Neural cell (in vitro differentiated cells): Measurements from ENCODE around the gene TRIM68. TPM values are rescaled to one million over a fixed set of nuclear protein-coding genes. Genes with fewer than 3 reads are reported as not detected.

Experiments used
- H2AFZ ChIP-seq: fragments of 200-600, 300-800 bp; sonication (generic), shearing (Covaris generic); 2 replicates; pipeline ENCODE4 v1.6.0; 2014; ENCODE audit warnings: low read depth, mild to moderate bottlenecking, antibody characterized with exemption, low read length, moderate library complexity
- H3F3A ChIP-seq: fragments of 200-600 bp; shearing (Covaris generic); 2 replicates; pipeline ENCODE4 v1.6.1; 2016; ENCODE audit warnings: mild to moderate bottlenecking, moderate library complexity, mixed read lengths, antibody characterized with exemption, low read length; ENCODE audit not compliant: insufficient read depth, poor library complexity, severe bottlenecking
- H3K27ac ChIP-seq: fragments of 200-600, 300-800 bp; sonication (generic), shearing (Covaris generic); 2 replicates; pipeline ENCODE4 v1.5.1; 2014; ENCODE audit warnings: mild to moderate bottlenecking, low read length, moderate library complexity
- H3K27me3 ChIP-seq: fragments of 300-800, 200-600 bp; sonication (generic), shearing (Covaris generic); 2 replicates; pipeline ENCODE4 v1.6.0; 2014; ENCODE audit warnings: mild to moderate bottlenecking, low read depth, low read length, moderate library complexity; ENCODE audit not compliant: insufficient read depth
- H3K36me3 ChIP-seq: fragments of 300-800, 200-600 bp; sonication (generic), shearing (Covaris generic); 2 replicates; pipeline ENCODE4 v1.5.1; 2014; ENCODE audit warnings: mild to moderate bottlenecking, antibody characterized with exemption, low read length, moderate library complexity; ENCODE audit not compliant: insufficient read depth
- H3K4me2 ChIP-seq: fragments of 300-800, 200-600 bp; sonication (generic), shearing (Covaris generic); 2 replicates; pipeline ENCODE4 v1.6.0; 2014; ENCODE audit warnings: mild to moderate bottlenecking, low read length
- H3K4me3 ChIP-seq: fragments of 300-800, 200-600 bp; sonication (generic), shearing (Covaris generic); 2 replicates; pipeline ENCODE4 v1.5.1; 2014; ENCODE audit warnings: mild to moderate bottlenecking, low read length, moderate library complexity
- H3K79me2 ChIP-seq: fragments of 200-600 bp; shearing (Covaris generic); replicated peaks from 2 replicates; pipeline ENCODE4 v1.6.0; 2014; ENCODE audit warnings: mild to moderate bottlenecking, low read length, moderate library complexity; ENCODE audit not compliant: insufficient read depth
- H3K9ac ChIP-seq: fragments of 300-800, 200-600 bp; sonication (generic), shearing (Covaris generic); 2 replicates; pipeline ENCODE4 v1.6.1; 2016; ENCODE audit warnings: mild to moderate bottlenecking, low read length, mixed read lengths
- H3K9me2 ChIP-seq: fragments of 200-600 bp; shearing (Covaris generic); 2 replicates; pipeline ENCODE4 v1.6.1; 2016; ENCODE audit warnings: mild to moderate bottlenecking, low read length, mixed read lengths; ENCODE audit not compliant: insufficient read depth
- H3K9me3 ChIP-seq: fragments of 200-600, 300-800 bp; sonication (generic), shearing (Covaris generic); 2 replicates; pipeline ENCODE4 v1.6.1; 2016; ENCODE audit warnings: mild to moderate bottlenecking, mixed run types, low read length, moderate library complexity, mixed read lengths
- H4K20me1 ChIP-seq: fragments of 200-600 bp; shearing (Covaris generic); 2 replicates; pipeline ENCODE4 v1.6.1; 2016; ENCODE audit warnings: mild to moderate bottlenecking, mixed run types; ENCODE audit not compliant: insufficient read depth
- EP300 ChIP-seq: fragments of 450-650 bp; conservative IDR thresholded peaks from 2 replicates; pipeline ENCODE4 v1.6.1; 2014; ENCODE audit warnings: antibody characterized with exemption, mild to moderate bottlenecking, moderate library complexity; ENCODE audit not compliant: poor library complexity, severe bottlenecking
- EZH2 ChIP-seq: fragments of 200-600, 300-800 bp; shearing (Covaris generic), sonication (generic); IDR thresholded peaks from 2 replicates; pipeline ENCODE4 v1.6.1; 2014; ENCODE audit warnings: antibody characterized with exemption, low read length, borderline replicate concordance, mild to moderate bottlenecking; ENCODE audit not compliant: insufficient read depth, poor library complexity, severe bottlenecking
- MXI1 ChIP-seq: fragments of 450-650 bp; conservative IDR thresholded peaks from 2 replicates; pipeline ENCODE4 v1.6.1; 2014; ENCODE audit warnings: antibody characterized with exemption, mild to moderate bottlenecking; ENCODE audit not compliant: poor library complexity, severe bottlenecking
- POLR2AphosphoS5 ChIP-seq: IDR thresholded peaks from 2 replicates; pipeline ENCODE4 v1.6.1; 2012
- RAD21 ChIP-seq: fragments of 450-650 bp; conservative IDR thresholded peaks from 2 replicates; pipeline ENCODE4 v1.6.1; 2014; ENCODE audit warnings: antibody characterized with exemption, mild to moderate bottlenecking, moderate library complexity
- SMC3 ChIP-seq: fragments of 450-650 bp; conservative IDR thresholded peaks from 2 replicates; pipeline ENCODE4 v1.6.1; 2014; ENCODE audit warnings: antibody characterized with exemption, mild to moderate bottlenecking, moderate library complexity; ENCODE audit not compliant: poor library complexity
- TAF1 ChIP-seq: IDR thresholded peaks from 2 replicates; pipeline ENCODE4 v1.6.1; 2012; ENCODE audit warnings: low read depth
- polyA plus RNA-seq: library from polyadenylated mRNA; depleted of rRNA; stranded (reverse); fragments of >200 nt; gene quantifications from 2 replicates; pipeline ENCODE4 v1.2.3, GENCODE V29; 2014
- TF ChIP-seq, protein P1 (sequence below): fragments of 450-650 bp; IDR thresholded peaks from 2 replicates; pipeline ENCODE4 v1.5.1; 2014; ENCODE audit warnings: antibody characterized with exemption, mild to moderate bottlenecking, moderate library complexity; ENCODE audit not compliant: poor library complexity, severe bottlenecking
- TF ChIP-seq, protein P2 (sequence below): IDR thresholded peaks from 2 replicates; pipeline ENCODE4 v1.6.1; 2012; ENCODE audit warnings: borderline replicate concordance

Gene TRIM68
- polyA plus RNA-seq, 1 donor from 2014 or later = 15.3 TPM

DNA sequence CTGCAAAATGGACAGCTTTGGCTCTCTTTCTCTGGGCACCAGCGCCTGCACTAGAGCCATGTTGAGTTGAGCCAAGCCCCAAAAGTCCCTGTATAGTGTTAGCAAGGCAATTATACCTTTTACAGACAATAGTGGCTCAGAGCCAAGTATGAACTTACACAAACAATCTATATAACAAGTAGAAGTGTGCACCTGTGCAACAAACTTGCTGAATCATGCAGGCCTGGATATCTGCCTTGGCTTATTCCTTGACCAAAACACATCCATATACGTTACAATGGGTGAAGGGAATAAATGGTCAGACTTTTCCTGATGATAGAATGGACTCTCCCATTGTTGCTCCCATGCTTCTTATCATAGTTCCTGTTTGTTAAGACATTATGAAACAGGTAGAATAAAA, 30.3 kb downstream of the TRIM68 start (continued):
- TF ChIP-seq, protein P1, sequence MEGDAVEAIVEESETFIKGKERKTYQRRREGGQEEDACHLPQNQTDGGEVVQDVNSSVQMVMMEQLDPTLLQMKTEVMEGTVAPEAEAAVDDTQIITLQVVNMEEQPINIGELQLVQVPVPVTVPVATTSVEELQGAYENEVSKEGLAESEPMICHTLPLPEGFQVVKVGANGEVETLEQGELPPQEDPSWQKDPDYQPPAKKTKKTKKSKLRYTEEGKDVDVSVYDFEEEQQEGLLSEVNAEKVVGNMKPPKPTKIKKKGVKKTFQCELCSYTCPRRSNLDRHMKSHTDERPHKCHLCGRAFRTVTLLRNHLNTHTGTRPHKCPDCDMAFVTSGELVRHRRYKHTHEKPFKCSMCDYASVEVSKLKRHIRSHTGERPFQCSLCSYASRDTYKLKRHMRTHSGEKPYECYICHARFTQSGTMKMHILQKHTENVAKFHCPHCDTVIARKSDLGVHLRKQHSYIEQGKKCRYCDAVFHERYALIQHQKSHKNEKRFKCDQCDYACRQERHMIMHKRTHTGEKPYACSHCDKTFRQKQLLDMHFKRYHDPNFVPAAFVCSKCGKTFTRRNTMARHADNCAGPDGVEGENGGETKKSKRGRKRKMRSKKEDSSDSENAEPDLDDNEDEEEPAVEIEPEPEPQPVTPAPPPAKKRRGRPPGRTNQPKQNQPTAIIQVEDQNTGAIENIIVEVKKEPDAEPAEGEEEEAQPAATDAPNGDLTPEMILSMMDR = no peak

DNA sequence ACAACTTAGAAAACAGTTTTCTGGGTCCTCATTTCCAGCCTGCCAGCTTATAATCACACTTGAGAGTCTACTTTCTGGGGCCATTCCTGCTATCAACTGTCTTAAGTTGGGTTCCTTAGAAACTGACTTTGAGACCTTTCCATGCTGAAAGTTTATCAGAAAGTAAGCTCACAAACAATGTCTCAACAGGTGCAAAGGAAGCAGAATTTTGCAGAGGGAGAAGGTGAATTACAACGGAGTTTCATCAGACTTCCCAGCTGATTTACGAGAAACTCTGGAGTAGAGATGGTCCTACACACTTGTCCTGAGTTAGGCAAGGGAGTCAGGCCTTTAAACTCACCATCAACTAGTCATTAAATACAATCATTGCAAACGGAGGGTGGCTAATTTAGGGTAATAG, 31.2 kb downstream of the TRIM68 start:
- Histone ChIP-seq H2AFZ (no peak overlapping the region), H3K79me2 (no peaks in the 10 kb centered on the region), H4K20me1 (no peaks in the 10 kb centered on the region), H3K4me2 (no peak overlapping the region), H3K36me3 (no peaks in the 10 kb centered on the region), H3K9me3 (no peaks in the 10 kb centered on the region), H3K27me3 (no peaks in the 10 kb centered on the region), H3K9ac (no peak overlapping the region), H3K4me3 (no peak overlapping the region), H3K27ac (no peak overlapping the region), H3F3A (no peaks in the 10 kb centered on the region), H3K9me2 (no peaks in the 10 kb centered on the region)
- no peak for TF ChIP-seq EP300
- no peak for TF ChIP-seq RAD21
- TF ChIP-seq, protein P1 = no peak
- TF ChIP-seq TAF1 = no peak
- TF ChIP-seq, protein P2, sequence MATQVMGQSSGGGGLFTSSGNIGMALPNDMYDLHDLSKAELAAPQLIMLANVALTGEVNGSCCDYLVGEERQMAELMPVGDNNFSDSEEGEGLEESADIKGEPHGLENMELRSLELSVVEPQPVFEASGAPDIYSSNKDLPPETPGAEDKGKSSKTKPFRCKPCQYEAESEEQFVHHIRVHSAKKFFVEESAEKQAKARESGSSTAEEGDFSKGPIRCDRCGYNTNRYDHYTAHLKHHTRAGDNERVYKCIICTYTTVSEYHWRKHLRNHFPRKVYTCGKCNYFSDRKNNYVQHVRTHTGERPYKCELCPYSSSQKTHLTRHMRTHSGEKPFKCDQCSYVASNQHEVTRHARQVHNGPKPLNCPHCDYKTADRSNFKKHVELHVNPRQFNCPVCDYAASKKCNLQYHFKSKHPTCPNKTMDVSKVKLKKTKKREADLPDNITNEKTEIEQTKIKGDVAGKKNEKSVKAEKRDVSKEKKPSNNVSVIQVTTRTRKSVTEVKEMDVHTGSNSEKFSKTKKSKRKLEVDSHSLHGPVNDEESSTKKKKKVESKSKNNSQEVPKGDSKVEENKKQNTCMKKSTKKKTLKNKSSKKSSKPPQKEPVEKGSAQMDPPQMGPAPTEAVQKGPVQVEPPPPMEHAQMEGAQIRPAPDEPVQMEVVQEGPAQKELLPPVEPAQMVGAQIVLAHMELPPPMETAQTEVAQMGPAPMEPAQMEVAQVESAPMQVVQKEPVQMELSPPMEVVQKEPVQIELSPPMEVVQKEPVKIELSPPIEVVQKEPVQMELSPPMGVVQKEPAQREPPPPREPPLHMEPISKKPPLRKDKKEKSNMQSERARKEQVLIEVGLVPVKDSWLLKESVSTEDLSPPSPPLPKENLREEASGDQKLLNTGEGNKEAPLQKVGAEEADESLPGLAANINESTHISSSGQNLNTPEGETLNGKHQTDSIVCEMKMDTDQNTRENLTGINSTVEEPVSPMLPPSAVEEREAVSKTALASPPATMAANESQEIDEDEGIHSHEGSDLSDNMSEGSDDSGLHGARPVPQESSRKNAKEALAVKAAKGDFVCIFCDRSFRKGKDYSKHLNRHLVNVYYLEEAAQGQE = no peak
- no peak for TF ChIP-seq SMC3
- TF ChIP-seq MXI1 = no peak
- TF ChIP-seq POLR2AphosphoS5 = no peak
- no peak for TF ChIP-seq EZH2

DNA sequence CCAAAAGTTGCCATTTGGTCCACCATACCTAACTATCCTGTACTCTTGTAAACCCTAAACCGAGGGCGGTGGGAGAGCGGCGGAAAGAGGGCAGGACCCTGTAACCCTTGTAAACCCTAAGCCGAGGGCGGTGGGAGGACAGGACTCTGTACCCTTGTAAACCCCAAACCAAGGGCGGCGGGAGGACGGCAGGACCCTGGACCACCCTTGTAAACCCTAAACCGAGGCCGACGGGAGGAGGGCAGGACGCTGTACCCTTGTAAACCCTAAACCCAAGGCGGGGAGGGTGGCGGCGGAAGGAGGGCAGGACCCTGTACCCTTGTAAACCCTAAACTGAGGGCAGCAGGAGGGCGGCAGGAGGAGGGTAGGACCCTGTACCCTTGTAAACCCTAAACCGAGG, 39.0 kb downstream of the TRIM68 start:
- no peaks in the 10 kb centered on the region for H3K9me3 ChIP-seq
- H3K27ac ChIP-seq = no peak overlapping the region

More for the DNA sequence above, 39.0 kb downstream of the TRIM68 start:
- Histone ChIP-seq H2AFZ (no peak overlapping the region), H3F3A (no peaks in the 10 kb centered on the region), H3K9ac (no peak overlapping the region), H3K9me2 (no peaks in the 10 kb centered on the region), H3K4me2 (no peak overlapping the region), H3K27me3 (no peaks in the 10 kb centered on the region), H4K20me1 (no peaks in the 10 kb centered on the region), H3K36me3 (no peaks in the 10 kb centered on the region), H3K79me2 (no peaks in the 10 kb centered on the region), H3K4me3 (no peak overlapping the region)
- TF ChIP-seq TAF1 = no peak
- TF ChIP-seq EP300 = no peak
- TF ChIP-seq SMC3 = no peak
- no peak for TF ChIP-seq MXI1
- TF ChIP-seq, protein P1 = no peak
- TF ChIP-seq POLR2AphosphoS5 = no peak
- TF ChIP-seq, protein P2 = no peak
- no peak for TF ChIP-seq RAD21
- no peak for TF ChIP-seq EZH2
